Measurements from ENCODE around the gene SRR. TPM values are rescaled to one million over a fixed set of nuclear protein-coding genes. Genes with fewer than 3 reads are reported as not detected.

Gene SRR
- total and polyA plus RNA-seq, 9 of the 15 experiments (the other 6 are each of a cell fraction or from before 2014, with no cell fraction given) = 5.0 to 19.4 (median 7.9) TPM

GRCh38 chr17:2336215-2336851 lies 32.6 kb downstream of the SRR start, which contains the start of gene TSR1:
TSR1 (minus strand) TSS chr17:2336457; CDS start chr17:2336427, 30 bp downstream.
- no peaks in the 10 kb centered on the region for H3K27me3 ChIP-seq (ENCODE audit: control insufficient read depth in 2 of 2, insufficient read depth in 2 of 2, low read length in 2 of 2)
- BruUV-seq (replicated peaks) = no TSS peak
- peak within 1 kb of the TSS; percentile 93 for H3K4me2 ChIP-seq (ENCODE audit: insufficient read depth, low read length)
- no peaks in the 10 kb centered on the region for H4K20me1 ChIP-seq (replicated peaks; ENCODE audit: control insufficient read depth, insufficient read depth, low read length)
- FAIRE-seq = peak; percentile 81
- H3K4me3 ChIP-seq = peak within 1 kb of the TSS; percentile 68
- peaks cover 63% of the 10 kb centered on the region for H3K79me2 ChIP-seq (ENCODE audit: control insufficient read depth, insufficient read depth, low read length)
- POLR2A ChIA-PET = interaction anchor here (0.5 to 2.0 kb wide), 13 partner anchors 9 to 1138 kb away, joined by 3 to 6 read pairs (median 3); no protein-coding TSS in a partner anchor
- H2AFZ ChIP-seq (ENCODE audit: low read depth, low read length) = peak within 1 kb of the TSS; percentile 75
- intact Hi-C loops (cut with micrococcal nuclease) = no loop called here
- peak within 1 kb of the TSS; percentile 96 to 97 for H3K9ac ChIP-seq (ENCODE audit: insufficient read depth in 1 of 2, low read depth in 2 of 2, low read length in 2 of 2)
- peak; percentile 96 for ATAC-seq
- no peaks in the 10 kb centered on the region for H3K9me1 ChIP-seq (ENCODE audit: control insufficient read depth, insufficient read depth, low read length)
- H3K27ac ChIP-seq (ENCODE audit: extremely low read depth, low read depth, low read length) = peak within 1 kb of the TSS; percentile 81
- CTCF ChIA-PET (ENCODE audit: low intra/inter-chr PET ratio) = no interaction called here
- peak; percentile 84 to 94 (median 88) for DNase-seq (ENCODE audit: extremely low read depth in 1 of 4, low spot score in 3 of 4)
- WGBS (ENCODE audit: insufficient coverage, low coverage, missing lambda C conversion rate) = 2% methylated on average over 32 of the region's 48 CpGs
- in situ Hi-C loops (cut with MboI) = no loop called here
- peaks cover 16 to 21% of the 10 kb centered on the region in 2 experiments; a peak in 4 of 5 replicates for H3K4me1 ChIP-seq (replicated peaks in 1 of 2; ENCODE audit: control insufficient read depth in 2 of 2, insufficient read depth in 2 of 2, low read length in 2 of 2)
- H3K36me3 ChIP-seq (ENCODE audit: control insufficient read depth, insufficient read depth, low read length) = peaks cover 43% of the 10 kb centered on the region
- H3K9me3 ChIP-seq (replicated peaks; ENCODE audit: control insufficient read depth, insufficient read depth, low read depth, low read length) = no peaks in the 10 kb centered on the region; the same call in 1 of the 2 replicates
- no peak for TF ChIP-seq WHSC1 (IDR thresholded peaks at IDR 0.05; ENCODE audit: low read length)
- TF ChIP-seq NFIX (CRISPR knock-in tag; IDR thresholded peaks at IDR 0.05; ENCODE audit: low read depth) = no peak
- TF ChIP-seq HINFP (tag; conservative IDR thresholded peaks at IDR 0.05; ENCODE audit: low read depth) = no peak
- TF ChIP-seq ZNF3 (CRISPR knock-in tag; IDR thresholded peaks at IDR 0.05) = no peak
- TF ChIP-seq MBD2 (IDR thresholded peaks at IDR 0.05; ENCODE audit: borderline replicate concordance, low read depth) = peak; percentile 63; the same call in 1 of the 2 replicates
- TF ChIP-seq CEBPZ (IDR thresholded peaks at IDR 0.05; ENCODE audit: borderline replicate concordance, low read depth, low read length) = no peak
- no peak for TF ChIP-seq ZNF696 (CRISPR knock-in tag; conservative IDR thresholded peaks at IDR 0.05)
- no peak for TF ChIP-seq ZBTB5 (IDR thresholded peaks at IDR 0.05)
- TF ChIP-seq RBM39 (optimal IDR thresholded peaks at IDR 0.05; ENCODE audit: low read depth, low read length) = no peak
- TF ChIP-seq, protein P1, sequence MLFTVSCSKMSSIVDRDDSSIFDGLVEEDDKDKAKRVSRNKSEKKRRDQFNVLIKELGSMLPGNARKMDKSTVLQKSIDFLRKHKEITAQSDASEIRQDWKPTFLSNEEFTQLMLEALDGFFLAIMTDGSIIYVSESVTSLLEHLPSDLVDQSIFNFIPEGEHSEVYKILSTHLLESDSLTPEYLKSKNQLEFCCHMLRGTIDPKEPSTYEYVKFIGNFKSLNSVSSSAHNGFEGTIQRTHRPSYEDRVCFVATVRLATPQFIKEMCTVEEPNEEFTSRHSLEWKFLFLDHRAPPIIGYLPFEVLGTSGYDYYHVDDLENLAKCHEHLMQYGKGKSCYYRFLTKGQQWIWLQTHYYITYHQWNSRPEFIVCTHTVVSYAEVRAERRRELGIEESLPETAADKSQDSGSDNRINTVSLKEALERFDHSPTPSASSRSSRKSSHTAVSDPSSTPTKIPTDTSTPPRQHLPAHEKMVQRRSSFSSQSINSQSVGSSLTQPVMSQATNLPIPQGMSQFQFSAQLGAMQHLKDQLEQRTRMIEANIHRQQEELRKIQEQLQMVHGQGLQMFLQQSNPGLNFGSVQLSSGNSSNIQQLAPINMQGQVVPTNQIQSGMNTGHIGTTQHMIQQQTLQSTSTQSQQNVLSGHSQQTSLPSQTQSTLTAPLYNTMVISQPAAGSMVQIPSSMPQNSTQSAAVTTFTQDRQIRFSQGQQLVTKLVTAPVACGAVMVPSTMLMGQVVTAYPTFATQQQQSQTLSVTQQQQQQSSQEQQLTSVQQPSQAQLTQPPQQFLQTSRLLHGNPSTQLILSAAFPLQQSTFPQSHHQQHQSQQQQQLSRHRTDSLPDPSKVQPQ (CRISPR knock-in tag; IDR thresholded peaks at IDR 0.05; ENCODE audit: borderline replicate concordance) = no peak
- TF ChIP-seq SRSF7 (optimal IDR thresholded peaks at IDR 0.05; ENCODE audit: low read depth, low read length) = no peak
